ENCODE results near the gene SLCO2B1. TPM values are rescaled to one million over a fixed set of nuclear protein-coding genes. Genes with fewer than 3 reads are reported as not detected.

The SLCO2B1 gene
- total RNA-seq, 6 experiments from 2014 or later = 145 to 316 (median 199) TPM

DNA sequence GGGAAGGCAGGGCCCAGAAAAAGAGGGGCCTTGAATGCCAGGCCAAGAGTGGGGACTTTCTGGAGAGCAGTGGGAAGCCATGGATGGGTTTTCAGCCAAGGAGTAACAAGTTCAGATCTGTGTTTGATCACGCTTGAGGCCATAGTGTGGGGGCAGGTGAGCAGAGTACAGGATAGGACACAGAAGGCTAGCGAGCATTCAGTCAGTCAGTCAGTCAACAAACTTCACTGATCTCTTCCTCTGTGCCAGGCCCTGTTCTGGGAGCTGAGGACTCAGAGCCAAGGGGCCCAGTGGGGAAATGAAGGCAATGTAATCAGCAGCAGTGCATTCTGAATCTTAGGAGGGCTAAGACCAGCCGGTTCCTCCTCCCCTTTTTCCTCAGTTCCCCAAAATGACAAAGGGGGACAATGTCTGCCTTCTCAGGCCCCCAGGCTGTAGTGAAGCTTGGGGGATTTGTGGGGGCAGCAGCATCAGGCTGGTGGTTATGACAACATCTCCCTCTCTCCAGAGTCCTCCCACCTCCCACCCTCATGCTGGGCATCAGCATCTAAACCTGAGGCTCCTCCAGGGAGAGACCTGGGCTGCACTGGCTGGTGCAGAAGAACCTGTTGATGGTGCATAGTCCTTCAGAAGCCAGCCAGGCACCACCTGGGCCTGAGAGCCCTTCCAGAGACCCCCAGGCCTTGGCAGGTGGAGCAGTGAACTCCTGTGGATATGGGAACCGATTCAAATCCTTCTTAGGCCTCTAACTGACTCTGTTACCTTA, 46.8 kb downstream of the SLCO2B1 start:
- 64% methylated on average over 4 of the region's 4 CpGs for WGBS (ENCODE audit: insufficient coverage, low coverage, low lambda C conversion rate, missing lambda C conversion rate)
- Histone ChIP-seq H3K4me1 (peaks cover 0 to 50% (median 11%) of the 10 kb centered on the region in 4 donors), H3K9me3 (no peaks in the 10 kb centered on the region), H3K27me3 (no peaks in the 10 kb centered on the region), H3K27ac (peak overlapping the region in 1 of 3 donors; percentile 76), H3K4me3 (no peak overlapping the region), H3K36me3 (peaks cover 0 to 83% (median 20%) of the 10 kb centered on the region in 4 donors)
- peak in 1 of 3 donors; percentile 40 for DNase-seq
- ATAC-seq = no peak
- TF ChIP-seq, protein P1, sequence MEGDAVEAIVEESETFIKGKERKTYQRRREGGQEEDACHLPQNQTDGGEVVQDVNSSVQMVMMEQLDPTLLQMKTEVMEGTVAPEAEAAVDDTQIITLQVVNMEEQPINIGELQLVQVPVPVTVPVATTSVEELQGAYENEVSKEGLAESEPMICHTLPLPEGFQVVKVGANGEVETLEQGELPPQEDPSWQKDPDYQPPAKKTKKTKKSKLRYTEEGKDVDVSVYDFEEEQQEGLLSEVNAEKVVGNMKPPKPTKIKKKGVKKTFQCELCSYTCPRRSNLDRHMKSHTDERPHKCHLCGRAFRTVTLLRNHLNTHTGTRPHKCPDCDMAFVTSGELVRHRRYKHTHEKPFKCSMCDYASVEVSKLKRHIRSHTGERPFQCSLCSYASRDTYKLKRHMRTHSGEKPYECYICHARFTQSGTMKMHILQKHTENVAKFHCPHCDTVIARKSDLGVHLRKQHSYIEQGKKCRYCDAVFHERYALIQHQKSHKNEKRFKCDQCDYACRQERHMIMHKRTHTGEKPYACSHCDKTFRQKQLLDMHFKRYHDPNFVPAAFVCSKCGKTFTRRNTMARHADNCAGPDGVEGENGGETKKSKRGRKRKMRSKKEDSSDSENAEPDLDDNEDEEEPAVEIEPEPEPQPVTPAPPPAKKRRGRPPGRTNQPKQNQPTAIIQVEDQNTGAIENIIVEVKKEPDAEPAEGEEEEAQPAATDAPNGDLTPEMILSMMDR (IDR thresholded peaks at IDR 0.05) = no peak
- no peak for TF ChIP-seq POLR2A (IDR thresholded peaks at IDR 0.05)
- intact Hi-C loops (cut with DNase I) = no loop called here

DNA sequence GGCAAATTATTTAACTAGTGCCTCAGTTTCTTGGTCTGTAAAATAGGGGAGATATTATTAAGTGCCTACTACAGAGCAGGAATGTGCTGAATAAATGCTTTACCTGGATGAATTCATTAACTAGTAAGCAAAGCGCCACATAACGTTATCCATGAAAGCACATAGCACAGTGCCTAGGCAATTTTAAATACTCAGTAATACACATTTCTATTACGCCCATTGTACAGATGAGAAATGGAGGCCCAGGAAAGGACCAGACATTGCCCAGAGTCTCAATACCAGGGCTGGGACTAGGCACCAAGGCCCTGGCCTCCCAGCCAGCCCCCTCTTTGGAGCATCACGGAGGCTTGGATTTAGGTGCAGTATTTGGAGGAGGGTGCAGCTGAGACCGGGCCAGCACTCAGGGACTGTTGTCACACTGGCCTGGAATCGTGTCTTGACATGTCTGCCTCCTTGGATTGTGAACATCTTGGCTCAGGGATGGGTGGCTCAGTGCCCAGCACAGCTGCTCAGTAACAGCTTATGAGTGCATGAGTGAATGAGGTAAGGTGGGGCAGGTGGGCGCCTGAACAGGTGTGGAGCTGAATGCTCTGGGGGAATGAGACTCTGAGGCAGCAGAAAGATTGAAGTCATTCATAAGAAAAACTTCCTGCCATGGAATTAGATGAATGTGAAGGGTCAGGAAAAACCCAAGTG, 47.5 kb downstream of the SLCO2B1 start:
- Histone ChIP-seq H3K36me3 (peaks cover 0 to 82% (median 20%) of the 10 kb centered on the region in 4 donors), H3K4me3 (no peak overlapping the region), H3K27me3 (no peaks in the 10 kb centered on the region), H3K9me3 (no peaks in the 10 kb centered on the region), H3K4me1 (peaks cover 0 to 50% (median 15%) of the 10 kb centered on the region in 4 donors), H3K27ac (no peak overlapping the region)
- intact Hi-C loops (cut with DNase I) = no loop called here
- 85% methylated on average over 3 of the region's 7 CpGs for WGBS (ENCODE audit: insufficient coverage, low coverage, low lambda C conversion rate, missing lambda C conversion rate)
- ATAC-seq (no peak), DNase-seq (peak in 1 of 3 donors; percentile 41)
- TF ChIP-seq POLR2A (IDR thresholded peaks at IDR 0.05) = no peak
- TF ChIP-seq, protein P1 (IDR thresholded peaks at IDR 0.05) = no peak

DNA sequence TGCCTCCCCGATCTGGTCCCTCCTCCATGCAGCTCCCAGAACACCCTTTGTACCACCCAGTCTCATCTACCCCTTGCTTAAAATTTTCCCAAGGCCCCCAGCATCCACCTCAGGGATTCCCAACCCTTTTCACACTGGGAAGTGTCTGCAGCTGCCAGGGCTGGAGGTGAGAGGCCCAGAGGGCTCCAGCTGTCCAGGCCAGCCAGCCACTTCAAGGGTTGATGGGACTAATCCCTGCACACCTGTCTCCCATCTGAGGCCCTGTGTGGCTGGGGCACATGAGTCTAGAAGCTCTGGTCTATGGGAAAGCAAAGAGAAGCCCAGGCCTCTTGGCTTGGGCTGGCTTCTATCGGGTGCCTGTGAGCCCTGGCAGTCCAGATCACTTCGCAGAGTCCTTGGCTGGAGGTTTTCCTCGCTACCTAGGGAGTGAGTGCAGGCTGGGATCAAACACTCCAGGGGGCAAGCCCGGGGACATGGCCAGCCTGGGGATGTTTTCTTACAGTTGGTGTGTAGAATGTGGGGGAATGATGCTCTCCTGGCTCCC, 48.6 kb downstream of the SLCO2B1 start:
- WGBS (ENCODE audit: insufficient coverage, low coverage, low lambda C conversion rate, missing lambda C conversion rate) = 64% methylated on average over 3 of the region's 5 CpGs
- H3K27ac ChIP-seq = no peak overlapping the region
- TF ChIP-seq, protein P1 (IDR thresholded peaks at IDR 0.05) = no peak
- H3K9me3 ChIP-seq = no peaks in the 10 kb centered on the region
- H3K27me3 ChIP-seq = no peaks in the 10 kb centered on the region
- DNase-seq (peak in 1 of 3 donors; percentile 31), ATAC-seq (no peak)
- peaks cover 0 to 48% (median 15%) of the 10 kb centered on the region in 4 donors for H3K4me1 ChIP-seq
- intact Hi-C loops (cut with DNase I) = no loop called here
- no peak overlapping the region for H3K4me3 ChIP-seq
- peaks cover 0 to 78% (median 20%) of the 10 kb centered on the region in 4 donors for H3K36me3 ChIP-seq

DNA sequence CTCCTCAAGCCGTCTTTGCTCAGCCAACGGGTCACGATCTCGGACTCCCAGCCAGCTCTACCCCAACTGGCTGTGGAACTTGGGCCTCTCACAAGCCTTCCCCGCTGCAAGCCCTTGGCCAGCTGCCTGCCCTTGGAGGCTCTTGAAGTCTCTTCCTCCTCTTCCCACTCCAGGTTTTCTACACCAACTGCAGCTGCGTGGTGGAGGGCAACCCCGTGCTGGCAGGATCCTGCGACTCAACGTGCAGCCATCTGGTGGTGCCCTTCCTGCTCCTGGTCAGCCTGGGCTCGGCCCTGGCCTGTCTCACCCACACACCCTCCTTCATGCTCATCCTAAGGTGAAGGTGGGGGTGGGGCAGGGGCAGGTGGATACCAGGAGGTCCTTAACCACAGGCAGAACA, 49.1 kb downstream of the SLCO2B1 start:
- DNase-seq = peak in 1 of 3 donors; percentile 47
- no peak for ATAC-seq
- intact Hi-C loops (cut with DNase I) = loop anchor here in 1 of 2 donors (5.0 kb wide), 1 partner anchor 33 kb away; no protein-coding TSS in a partner anchor
- H3K27ac ChIP-seq = peak overlapping the region in 1 of 3 donors; percentile 13
- TF ChIP-seq, protein P1 (IDR thresholded peaks at IDR 0.05) = no peak
- TF ChIP-seq POLR2A (IDR thresholded peaks at IDR 0.05) = no peak
- H3K4me3 ChIP-seq = no peak overlapping the region
- peaks cover 0 to 75% (median 20%) of the 10 kb centered on the region in 4 donors for H3K36me3 ChIP-seq
- WGBS (ENCODE audit: insufficient coverage, low coverage, low lambda C conversion rate, missing lambda C conversion rate) = 83% methylated on average over 5 of the region's 10 CpGs
- H3K9me3 ChIP-seq = no peaks in the 10 kb centered on the region
- peaks cover 0 to 48% (median 14%) of the 10 kb centered on the region in 4 donors for H3K4me1 ChIP-seq
- H3K27me3 ChIP-seq = no peaks in the 10 kb centered on the region

Measured in right lobe of liver (tissue), 6 donors.